IMR-90 (cell line): ENCODE results near the gene PRKN.

Source experiments
- CEBPB ChIP-seq: IDR thresholded peaks from 2 replicates; pipeline ENCODE4 v1.6.1; 2012; ENCODE audit warnings: low read depth, low read length, improper control_type of control experiment
- CTCF ChIP-seq: conservative IDR thresholded peaks from 2 replicates; pipeline ENCODE4 v1.5.1; 2012; ENCODE audit warnings: mild to moderate bottlenecking, low read depth, low read length, improper control_type of control experiment
- MAFK ChIP-seq: IDR thresholded peaks from 2 replicates; pipeline ENCODE4 v1.6.1; 2012; ENCODE audit warnings: low read depth, low read length, improper control_type of control experiment
- POLR2A ChIP-seq: IDR thresholded peaks from 2 replicates; pipeline ENCODE4 v1.6.1; 2012; ENCODE audit warnings: mild to moderate bottlenecking, low read depth, low read length
- RAD21 ChIP-seq: IDR thresholded peaks from 2 replicates; pipeline ENCODE4 v1.6.1; 2012; ENCODE audit warnings: low read length, improper control_type of control experiment
- USF2 ChIP-seq: fragments of 150-350 bp; IDR thresholded peaks from 2 replicates; pipeline ENCODE4 v1.6.1; 2017; ENCODE audit warnings: mild to moderate bottlenecking, antibody characterized with exemption, low read length, low read depth

- TF ChIP-seq USF2 (no peak), CTCF (no peak), MAFK (no peak), POLR2A (no peak), RAD21 (no peak), CEBPB (no peak)
These were observed 233.6 kb downstream of the PRKN start for GRCh38 chr6:162493917-162494316.
